Body of pancreas (tissue), 4 donors: ENCODE results near the gene CDKAL1.

Experiments used
- POLR2A ChIP-seq, 3 donors: fragments of 450-650 bp; IDR thresholded peaks; one replicate each; pipeline ENCODE4 v1.6.1; 2016; ENCODE audit warnings: antibody characterized with exemption in 3 of 3, mild to moderate bottlenecking in 2 of 3
- TF ChIP-seq, protein P1 (sequence below), 7 experiments: fragments of 450-650 bp in 4 of 7; fragments of 200-600 bp in 3 of 7; sonication (generic) in 3 of 7; IDR thresholded peaks; one replicate each; pipeline ENCODE4 v1.5.1; 2016 to 2019; ENCODE audit warnings: antibody characterized with exemption in 7 of 7

DNA sequence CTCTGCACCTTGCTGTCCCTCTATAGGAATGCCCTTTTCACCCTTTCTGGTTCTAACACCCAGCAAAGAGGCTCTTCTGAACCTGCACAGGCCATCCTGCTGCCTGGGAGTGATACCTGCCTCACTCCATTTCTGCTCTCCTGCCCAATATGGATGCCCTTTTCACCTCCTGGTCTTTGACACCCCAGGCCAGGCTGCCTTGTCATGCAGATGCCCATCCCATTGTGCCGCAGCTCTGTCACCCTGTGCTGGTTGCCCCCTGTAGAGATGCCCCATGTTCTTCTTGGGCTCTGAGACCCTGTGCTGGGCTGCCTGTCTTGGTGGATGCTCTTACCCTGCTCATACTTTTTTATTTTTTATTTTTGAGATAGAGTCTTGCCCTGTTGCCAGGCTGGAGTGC, 95.3 kb downstream of the CDKAL1 start:
- TF ChIP-seq, protein P1, sequence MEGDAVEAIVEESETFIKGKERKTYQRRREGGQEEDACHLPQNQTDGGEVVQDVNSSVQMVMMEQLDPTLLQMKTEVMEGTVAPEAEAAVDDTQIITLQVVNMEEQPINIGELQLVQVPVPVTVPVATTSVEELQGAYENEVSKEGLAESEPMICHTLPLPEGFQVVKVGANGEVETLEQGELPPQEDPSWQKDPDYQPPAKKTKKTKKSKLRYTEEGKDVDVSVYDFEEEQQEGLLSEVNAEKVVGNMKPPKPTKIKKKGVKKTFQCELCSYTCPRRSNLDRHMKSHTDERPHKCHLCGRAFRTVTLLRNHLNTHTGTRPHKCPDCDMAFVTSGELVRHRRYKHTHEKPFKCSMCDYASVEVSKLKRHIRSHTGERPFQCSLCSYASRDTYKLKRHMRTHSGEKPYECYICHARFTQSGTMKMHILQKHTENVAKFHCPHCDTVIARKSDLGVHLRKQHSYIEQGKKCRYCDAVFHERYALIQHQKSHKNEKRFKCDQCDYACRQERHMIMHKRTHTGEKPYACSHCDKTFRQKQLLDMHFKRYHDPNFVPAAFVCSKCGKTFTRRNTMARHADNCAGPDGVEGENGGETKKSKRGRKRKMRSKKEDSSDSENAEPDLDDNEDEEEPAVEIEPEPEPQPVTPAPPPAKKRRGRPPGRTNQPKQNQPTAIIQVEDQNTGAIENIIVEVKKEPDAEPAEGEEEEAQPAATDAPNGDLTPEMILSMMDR (IDR thresholded peaks at IDR 0.05), result no peak
- TF ChIP-seq POLR2A (IDR thresholded peaks at IDR 0.05), result no peak
